ENCODE measurements around the gene ASAP2.

GRCh38 chr2:9312591-9312990, 106.0 kb downstream of the ASAP2 start:
- no peak for TF ChIP-seq EP300 (IDR thresholded peaks at IDR 0.05)
- TF ChIP-seq, protein P1, sequence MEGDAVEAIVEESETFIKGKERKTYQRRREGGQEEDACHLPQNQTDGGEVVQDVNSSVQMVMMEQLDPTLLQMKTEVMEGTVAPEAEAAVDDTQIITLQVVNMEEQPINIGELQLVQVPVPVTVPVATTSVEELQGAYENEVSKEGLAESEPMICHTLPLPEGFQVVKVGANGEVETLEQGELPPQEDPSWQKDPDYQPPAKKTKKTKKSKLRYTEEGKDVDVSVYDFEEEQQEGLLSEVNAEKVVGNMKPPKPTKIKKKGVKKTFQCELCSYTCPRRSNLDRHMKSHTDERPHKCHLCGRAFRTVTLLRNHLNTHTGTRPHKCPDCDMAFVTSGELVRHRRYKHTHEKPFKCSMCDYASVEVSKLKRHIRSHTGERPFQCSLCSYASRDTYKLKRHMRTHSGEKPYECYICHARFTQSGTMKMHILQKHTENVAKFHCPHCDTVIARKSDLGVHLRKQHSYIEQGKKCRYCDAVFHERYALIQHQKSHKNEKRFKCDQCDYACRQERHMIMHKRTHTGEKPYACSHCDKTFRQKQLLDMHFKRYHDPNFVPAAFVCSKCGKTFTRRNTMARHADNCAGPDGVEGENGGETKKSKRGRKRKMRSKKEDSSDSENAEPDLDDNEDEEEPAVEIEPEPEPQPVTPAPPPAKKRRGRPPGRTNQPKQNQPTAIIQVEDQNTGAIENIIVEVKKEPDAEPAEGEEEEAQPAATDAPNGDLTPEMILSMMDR (IDR thresholded peaks at IDR 0.05), result no peak

All from suprapubic skin (tissue), 3 donors.